GM19455 (cell line): ENCODE data around the gene GTF2IRD1.

Experiments
- ATAC-seq: cut with Tn5 transposase; IDR thresholded peaks from one replicate; pipeline ENCODE4 v1.9.1; 2021; ENCODE audit not compliant: unreplicated experiment

GTF2IRD1 gene

GRCh38 chr7:74464931-74465886 is 11.5 kb downstream of the GTF2IRD1 start:
- no peak for ATAC-seq

GRCh38 chr7:74466196-74466813 is 12.6 kb downstream of the GTF2IRD1 start:
- no peak for ATAC-seq

DNA sequence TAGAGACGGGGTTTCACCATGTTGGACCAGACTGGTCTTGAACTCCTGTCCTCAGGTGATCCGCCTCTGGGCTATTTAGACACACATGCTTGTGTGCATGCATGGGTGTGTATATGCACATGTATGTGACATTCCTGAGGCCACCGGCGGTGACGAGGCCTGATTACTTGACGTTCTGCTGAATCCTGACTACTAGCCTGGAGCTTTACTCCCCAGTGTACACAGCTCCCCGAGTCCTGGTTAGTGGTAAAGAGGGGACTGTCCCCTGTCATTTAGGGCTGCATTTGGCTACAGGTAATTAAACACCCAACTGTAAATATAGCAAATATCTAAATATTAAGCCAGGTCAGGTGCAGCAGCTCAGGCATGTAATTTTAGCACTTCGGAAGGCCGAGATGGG is 14.2 kb downstream of the GTF2IRD1 start:
- no peak for ATAC-seq

DNA sequence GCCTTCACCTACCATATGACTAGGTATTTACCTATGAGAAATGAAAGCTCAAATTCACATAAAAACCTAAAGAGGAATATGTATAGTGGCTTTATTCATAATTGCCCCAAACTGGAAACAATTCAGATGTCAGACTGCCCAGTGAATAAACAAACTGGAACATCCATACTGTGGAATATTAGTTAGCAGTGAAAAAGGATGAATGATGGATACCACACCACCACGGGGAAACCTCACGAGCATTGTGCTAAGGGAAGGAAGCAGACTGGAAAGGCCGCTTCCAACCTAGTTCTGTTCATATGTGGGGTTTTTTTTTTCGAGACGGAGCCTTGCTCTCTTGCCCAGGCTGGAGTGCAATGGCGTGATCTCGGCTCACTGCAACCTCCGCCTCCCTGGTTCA is 16.8 kb downstream of the GTF2IRD1 start:
- no peak for ATAC-seq

DNA sequence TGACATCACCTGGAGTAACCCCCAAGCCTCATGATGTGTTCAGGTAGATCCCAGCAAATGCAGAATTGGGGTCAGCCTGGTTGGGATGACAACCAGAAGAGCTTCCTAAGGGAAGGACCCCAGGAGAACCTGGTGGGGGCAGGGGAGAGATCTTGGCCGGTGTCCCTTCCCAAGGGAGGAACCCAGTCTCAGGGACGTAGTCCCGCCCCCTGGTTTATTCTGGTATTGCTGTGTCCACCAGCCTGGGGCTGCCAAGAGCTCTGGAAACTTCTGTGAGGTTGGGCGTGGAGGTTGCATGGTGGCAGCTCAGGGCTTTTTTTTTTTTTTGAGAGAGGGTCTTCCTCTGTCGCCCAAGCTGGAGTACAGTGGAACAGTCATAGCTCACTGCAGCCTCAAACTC is 19.4 kb downstream of the GTF2IRD1 start:
- ATAC-seq, result no peak

GRCh38 chr7:74474271-74474865 is 20.7 kb downstream of the GTF2IRD1 start:
- ATAC-seq, result no peak

GRCh38 chr7:74475243-74475986 is 21.7 kb downstream of the GTF2IRD1 start:
- no peak for ATAC-seq

DNA sequence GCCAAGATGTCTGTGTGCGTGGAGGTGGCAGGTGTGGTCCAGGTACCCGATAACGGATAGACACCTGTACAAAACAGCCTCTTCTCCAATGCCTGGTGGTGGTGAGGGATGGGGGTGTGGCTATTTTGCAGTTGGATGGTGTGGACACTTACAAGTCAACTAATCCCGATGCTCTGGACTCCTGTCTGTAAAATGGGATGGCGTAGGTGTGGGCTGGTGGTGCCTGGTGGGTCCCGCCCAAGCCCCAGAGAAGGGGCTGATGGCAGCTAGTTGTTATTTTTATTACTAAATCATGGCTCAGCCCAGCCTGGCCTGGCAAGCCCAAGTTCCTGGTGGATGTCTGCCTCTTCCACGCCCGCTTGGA is 22.3 kb downstream of the GTF2IRD1 start:
- ATAC-seq, result no peak

- no peak for ATAC-seq
Measured at GRCh38 chr7:74476626-74477025, 22.9 kb downstream of the GTF2IRD1 start.

- ATAC-seq, result no peak
Measured at GRCh38 chr7:74478671-74479065, 25.0 kb downstream of the GTF2IRD1 start.

DNA sequence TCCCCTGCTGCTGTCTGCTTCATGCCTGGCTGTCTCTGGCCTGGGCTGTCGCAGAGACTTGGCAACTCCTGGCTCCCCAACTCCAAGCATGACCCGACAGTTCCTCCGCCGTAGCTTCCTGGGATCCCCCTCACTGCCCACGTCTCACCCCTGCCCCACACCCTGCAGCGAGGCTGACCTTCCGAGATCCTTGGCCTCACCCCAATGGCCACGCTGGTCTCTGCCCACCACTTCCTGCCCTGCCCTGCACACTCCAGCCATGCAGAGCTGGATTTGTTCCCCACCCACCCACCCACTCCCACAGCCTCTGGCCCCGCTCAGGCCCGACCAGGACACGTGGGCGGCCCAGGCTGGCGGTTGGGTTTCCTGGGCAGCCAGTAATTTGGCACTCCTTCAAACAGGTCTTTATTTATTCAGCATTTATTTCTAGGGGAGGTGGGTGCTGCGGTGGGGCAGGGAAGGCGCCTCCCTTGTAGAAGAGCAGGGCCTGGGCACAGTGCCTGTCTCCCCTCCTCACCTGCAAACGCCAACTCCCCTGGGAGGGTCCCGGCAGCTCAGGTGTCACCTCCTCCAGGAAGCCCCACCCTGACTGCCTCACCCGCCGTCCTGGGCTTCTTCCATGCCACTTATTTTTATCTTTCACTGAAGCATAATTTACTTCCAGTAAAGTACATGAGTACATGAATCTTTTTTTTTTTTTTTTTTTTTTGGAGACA is 25.5 kb downstream of the GTF2IRD1 start:
- ATAC-seq, result no peak

- no peak for ATAC-seq
Measured at GRCh38 chr7:74479961-74480829, 26.5 kb downstream of the GTF2IRD1 start.

- ATAC-seq, result no peak
Measured at GRCh38 chr7:74480861-74481417, 27.2 kb downstream of the GTF2IRD1 start.

DNA sequence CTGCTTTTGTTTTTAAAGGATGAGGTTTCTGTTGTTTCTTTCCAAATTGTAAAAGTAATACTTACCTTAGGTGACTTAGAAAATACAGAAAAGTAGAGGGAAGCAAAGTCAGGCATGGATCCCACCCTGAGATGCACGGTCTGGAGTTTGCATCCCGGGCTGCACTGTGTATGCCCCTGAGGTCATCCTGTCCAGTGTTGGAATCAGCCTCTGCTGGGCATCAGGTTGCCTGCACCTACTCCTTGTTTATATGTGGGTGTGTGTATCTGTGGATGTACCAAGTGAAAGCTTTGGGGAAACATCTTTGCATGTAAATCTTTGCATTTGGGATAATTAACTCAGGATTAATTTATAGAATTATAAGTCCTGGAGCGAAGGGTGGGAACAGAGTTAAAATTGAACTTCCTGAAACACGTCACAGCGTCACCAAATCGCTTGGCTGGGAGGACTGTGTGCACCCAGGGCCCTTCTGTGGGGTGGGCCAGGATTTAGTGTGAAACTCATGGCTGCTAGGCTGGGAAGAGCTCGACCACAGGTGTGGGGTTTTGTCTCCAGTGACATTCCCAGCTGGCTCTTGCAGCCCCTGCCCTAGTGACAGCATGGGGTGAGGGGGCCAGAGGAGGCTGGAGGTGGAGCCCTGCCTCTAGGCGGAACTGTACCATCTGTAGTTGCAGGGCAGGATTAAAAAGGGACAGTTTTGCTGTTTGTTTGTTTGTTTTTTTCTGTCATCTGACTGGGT is 27.9 kb downstream of the GTF2IRD1 start:
- no peak for ATAC-seq

- no peak for ATAC-seq
Measured at GRCh38 chr7:74482197-74482467, 28.4 kb downstream of the GTF2IRD1 start.

- no peak for ATAC-seq
Measured at GRCh38 chr7:74482629-74483401, 29.1 kb downstream of the GTF2IRD1 start.

- no peak for ATAC-seq
Measured at GRCh38 chr7:74483402-74484336, 30.0 kb downstream of the GTF2IRD1 start.
